ENCODE results near the gene RTF1. TPM values are rescaled to one million over a fixed set of nuclear protein-coding genes. Genes with fewer than 3 reads are reported as not detected.
A peak's percentile ranks its signal among the peaks of the same experiment; 100 is the strongest.

Gene RTF1
- total RNA-seq, 6 donors from 2014 or later, result 22.6 to 58.1 (median 27.2) TPM

GRCh38 chr15:41493902-41494189 lies 77.0 kb downstream of the RTF1 start:
- Histone ChIP-seq H3K4me1 (peaks cover 35 to 38% (median 36%) of the 10 kb centered on the region in 4 donors), H3K36me3 (no peaks in the 10 kb centered on the region), H3K27me3 (peaks cover 0 to 26% (median 18%) of the 10 kb centered on the region in 4 donors), H3K9me3 (no peaks in the 10 kb centered on the region), H3K4me3 (peak overlapping the region; percentile 35 to 78 (median 71)), H3K27ac (peak overlapping the region in 1 of 4 donors; percentile 79)
- DNase-seq, result no peak
- TF ChIP-seq CTCF (IDR thresholded peaks at IDR 0.05) (peak in 1 of 6 experiments; percentile 4), POLR2AphosphoS5 (IDR thresholded peaks at IDR 0.05) (no peak)
- 0% methylated on average over 3 of the region's 41 CpGs; no CpG with 5 or more reads in 1 of the 2 donors for WGBS, 2 donors
- ATAC-seq (ENCODE audit: low FRiP score in 2 of 2), result no peak

- H3K36me3 ChIP-seq, result no peaks in the 10 kb centered on the region
- DNase-seq, result peak in 1 of 2 donors; percentile 90
- peaks cover 35 to 38% (median 36%) of the 10 kb centered on the region in 4 donors for H3K4me1 ChIP-seq
- 0 to 3% methylated on average over 18 to 19 of the region's 77 CpGs for WGBS, 2 donors
- H3K4me3 ChIP-seq, result peak overlapping the region; percentile 35 to 78 (median 71)
- no peaks in the 10 kb centered on the region for H3K9me3 ChIP-seq
- H3K27ac ChIP-seq, result peak overlapping the region in 1 of 4 donors; percentile 79
- peaks cover 0 to 26% (median 18%) of the 10 kb centered on the region in 4 donors for H3K27me3 ChIP-seq
- TF ChIP-seq CTCF (IDR thresholded peaks at IDR 0.05) (no peak), EP300 (IDR thresholded peaks at IDR 0.05) (no peak), POLR2AphosphoS5 (IDR thresholded peaks at IDR 0.05) (no peak), POLR2A (IDR thresholded peaks at IDR 0.05) (no peak)
- peak in 1 of 2 donors; percentile 13 for ATAC-seq (ENCODE audit: low FRiP score in 2 of 2)
Observed at GRCh38 chr15:41494190-41494921, 77.5 kb downstream of the RTF1 start.

- Histone ChIP-seq H3K27ac (no peak overlapping the region), H3K4me1 (peaks cover 35 to 38% (median 36%) of the 10 kb centered on the region in 4 donors), H3K4me3 (peak overlapping the region; percentile 35 to 78 (median 71)), H3K27me3 (peaks cover 0 to 26% (median 18%) of the 10 kb centered on the region in 4 donors), H3K36me3 (no peaks in the 10 kb centered on the region), H3K9me3 (no peaks in the 10 kb centered on the region)
- ATAC-seq (ENCODE audit: low FRiP score in 2 of 2) (peak in 1 of 2 donors; percentile 1), DNase-seq (peak in 1 of 2 donors; percentile 87)
- WGBS, 2 donors, result 2 to 3% methylated on average over 7 to 45 of the region's 60 CpGs
- peak in 1 of 6 experiments; percentile 16 for TF ChIP-seq CTCF (IDR thresholded peaks at IDR 0.05)
- no peak for TF ChIP-seq POLR2AphosphoS5 (IDR thresholded peaks at IDR 0.05)
- no peak for TF ChIP-seq POLR2A (IDR thresholded peaks at IDR 0.05)
- TF ChIP-seq EP300 (IDR thresholded peaks at IDR 0.05), result no peak
Observed at GRCh38 chr15:41494922-41495735, 78.2 kb downstream of the RTF1 start.

- peak overlapping the region in 3 of 4 donors; percentile 69 to 78 (median 73) for H3K4me3 ChIP-seq
- H3K4me1 ChIP-seq, result peaks cover 35 to 39% (median 36%) of the 10 kb centered on the region in 4 donors
- 55 to 100% methylated on average over 1 to 26 of the region's 59 CpGs for WGBS, 2 donors
- DNase-seq (peak in 1 of 2 donors; percentile 84), ATAC-seq (ENCODE audit: low FRiP score in 2 of 2) (no peak)
- TF ChIP-seq POLR2AphosphoS5 (IDR thresholded peaks at IDR 0.05) (no peak), EP300 (IDR thresholded peaks at IDR 0.05) (no peak), POLR2A (IDR thresholded peaks at IDR 0.05) (no peak), CTCF (IDR thresholded peaks at IDR 0.05) (no peak)
- no peaks in the 10 kb centered on the region for H3K36me3 ChIP-seq
- no peak overlapping the region for H3K27ac ChIP-seq
- peaks cover 0 to 26% (median 18%) of the 10 kb centered on the region in 4 donors for H3K27me3 ChIP-seq
- no peaks in the 10 kb centered on the region for H3K9me3 ChIP-seq
Observed at GRCh38 chr15:41495736-41496599, 79.1 kb downstream of the RTF1 start.

Data from upper lobe of left lung (tissue), 6 donors.